GM19023 (cell line): ENCODE data around the gene MR1.

Experiments
- ATAC-seq: cut with Tn5 transposase; IDR thresholded peaks from one replicate; pipeline ENCODE4 v1.9.1; 2021; ENCODE audit warnings: mild to moderate bottlenecking, moderate library complexity; ENCODE audit not compliant: unreplicated experiment

Gene MR1

DNA sequence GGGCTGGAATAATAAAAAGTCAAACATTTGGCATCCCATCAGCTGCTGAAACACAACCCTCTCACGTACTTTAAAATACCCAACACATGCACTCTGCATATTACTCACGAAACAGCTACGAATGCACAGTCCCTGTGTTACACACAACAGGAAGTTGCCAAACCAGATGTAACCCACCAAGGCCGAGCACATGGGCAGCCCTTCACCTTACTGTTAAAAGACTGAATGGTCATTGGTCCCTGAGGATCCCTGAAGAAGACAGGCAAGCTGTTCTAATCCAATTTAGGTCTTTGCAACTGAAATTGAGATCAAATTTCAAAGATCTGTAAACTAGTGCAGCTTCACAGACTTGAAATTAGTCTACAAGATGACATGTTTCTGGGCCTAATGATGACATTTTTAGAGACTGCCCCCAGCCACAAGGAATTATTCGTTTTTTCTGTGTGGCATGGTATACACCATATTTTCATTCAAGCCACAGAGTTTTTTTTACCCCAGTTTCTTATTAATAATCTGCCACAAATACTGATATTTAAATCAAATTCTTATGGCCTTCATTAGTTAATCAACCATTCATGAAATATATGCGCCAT lies 29.1 kb downstream of the MR1 start:
- peak; percentile 72 for ATAC-seq

DNA sequence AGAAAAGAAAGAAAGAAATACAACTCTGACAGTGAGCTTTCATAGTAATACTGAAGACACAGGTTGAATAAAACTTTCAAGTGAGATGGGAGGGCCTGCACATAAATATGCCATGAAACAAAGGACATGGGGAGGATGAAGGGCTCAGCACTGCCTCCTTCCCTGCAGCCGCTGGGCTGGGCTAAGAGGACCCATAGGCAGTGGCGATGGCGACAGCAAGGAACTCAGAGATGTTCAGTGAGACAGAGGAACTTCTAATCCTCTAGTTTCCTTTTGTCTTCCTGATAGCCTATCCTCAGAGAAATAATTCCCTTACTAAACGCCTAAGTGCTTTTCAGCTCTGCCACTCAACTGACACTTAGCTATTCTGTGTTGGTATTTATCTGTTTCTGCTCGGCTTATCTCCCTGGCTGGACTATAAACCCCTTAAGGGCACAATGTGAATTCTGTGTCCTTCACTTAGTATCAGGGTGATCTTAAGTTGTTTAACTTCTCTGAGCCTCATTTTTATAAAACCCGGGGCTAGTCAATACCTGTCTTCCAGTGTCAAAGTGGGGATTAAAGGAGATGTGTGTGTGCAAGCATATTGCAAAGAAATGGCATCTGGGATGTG lies 30.3 kb downstream of the MR1 start:
- ATAC-seq = no peak

DNA sequence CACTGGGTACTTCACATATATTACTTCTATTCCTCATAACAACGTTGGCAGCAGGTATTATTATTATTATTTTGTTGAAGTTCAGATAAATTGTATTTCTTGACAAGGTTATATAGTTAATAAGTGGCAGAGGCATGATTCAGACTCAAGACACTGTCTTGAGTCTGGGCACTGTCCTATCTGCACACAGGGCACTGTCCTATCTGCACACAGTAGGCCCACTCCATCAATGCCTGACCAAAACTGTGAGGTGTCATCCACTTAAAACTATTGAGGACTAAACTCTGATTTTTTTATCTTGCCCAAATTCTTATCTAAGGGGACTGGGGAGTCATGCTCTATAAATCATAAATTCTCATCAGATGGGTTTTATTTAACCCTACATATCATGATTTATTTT lies 30.9 kb downstream of the MR1 start:
- no peak for ATAC-seq

- no peak for ATAC-seq
Measured at GRCh38 chr1:181073638-181074037, 39.9 kb downstream of the MR1 start.

DNA sequence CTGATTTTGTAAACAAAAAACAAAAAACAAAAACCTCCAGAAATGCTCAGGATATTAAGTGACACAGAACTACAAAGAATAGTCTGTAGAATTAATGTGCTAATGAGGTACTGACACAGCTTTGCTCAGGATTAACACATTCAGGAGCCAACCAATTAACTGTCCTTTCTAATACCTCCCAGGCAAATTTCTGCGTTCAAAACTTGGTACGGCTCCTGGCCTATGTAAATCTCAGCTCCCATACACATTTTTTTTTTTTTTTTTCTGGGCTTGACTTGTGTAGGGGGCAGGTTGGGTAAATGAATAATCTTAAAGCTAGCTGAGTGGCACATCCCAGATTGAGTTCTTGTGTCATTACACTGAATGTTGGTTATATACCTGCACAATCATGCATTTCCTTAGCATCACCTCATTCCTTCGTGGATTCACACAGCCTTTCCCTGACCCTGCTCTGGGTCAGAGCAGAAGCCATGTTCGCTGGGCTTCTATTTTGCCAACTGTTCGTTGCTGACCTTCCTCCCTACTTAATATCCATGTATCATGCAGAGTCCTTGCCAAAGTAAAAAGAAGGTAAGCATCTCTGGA lies 42.1 kb downstream of the MR1 start:
- no peak for ATAC-seq

DNA sequence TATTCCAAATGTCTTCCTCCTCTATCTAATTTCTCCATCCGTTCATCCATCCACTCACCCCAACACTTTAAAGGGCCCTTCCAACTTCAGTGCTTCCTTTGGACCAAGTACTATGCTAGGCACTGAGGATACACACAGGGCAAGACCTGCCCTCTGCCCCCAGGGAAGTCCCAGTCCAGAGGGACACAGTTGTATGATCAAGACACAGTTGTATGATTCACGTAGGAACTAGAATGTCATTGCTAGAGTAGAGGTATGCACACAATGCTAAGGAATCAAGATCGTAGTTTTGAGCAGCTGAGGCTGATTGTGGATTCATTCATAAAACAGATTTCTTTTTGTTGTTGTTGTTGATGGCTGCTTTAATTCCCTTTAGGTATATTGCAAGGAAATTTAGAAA lies 43.1 kb downstream of the MR1 start:
- ATAC-seq = no peak

GRCh38 chr1:181077576-181078242 lies 43.9 kb downstream of the MR1 start:
- no peak for ATAC-seq

DNA sequence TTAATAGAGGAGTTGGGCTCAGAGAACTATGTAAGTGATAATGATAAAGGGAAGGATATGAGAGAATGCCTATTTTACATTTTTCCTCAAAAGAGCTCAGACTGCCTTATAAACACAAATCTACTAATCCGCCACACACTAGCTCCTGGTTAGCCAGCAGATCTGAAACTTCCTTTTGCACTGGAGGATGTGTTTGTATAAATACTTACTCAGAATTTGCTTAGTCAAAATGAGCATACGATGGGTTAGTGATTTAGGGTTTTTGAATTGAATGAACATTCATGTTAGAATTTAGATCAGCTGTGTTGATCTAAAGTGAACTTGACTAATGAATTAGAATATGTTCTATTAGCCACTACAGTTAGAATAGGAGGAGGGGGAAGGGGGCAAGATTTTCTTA lies 45.6 kb downstream of the MR1 start:
- ATAC-seq = no peak

DNA sequence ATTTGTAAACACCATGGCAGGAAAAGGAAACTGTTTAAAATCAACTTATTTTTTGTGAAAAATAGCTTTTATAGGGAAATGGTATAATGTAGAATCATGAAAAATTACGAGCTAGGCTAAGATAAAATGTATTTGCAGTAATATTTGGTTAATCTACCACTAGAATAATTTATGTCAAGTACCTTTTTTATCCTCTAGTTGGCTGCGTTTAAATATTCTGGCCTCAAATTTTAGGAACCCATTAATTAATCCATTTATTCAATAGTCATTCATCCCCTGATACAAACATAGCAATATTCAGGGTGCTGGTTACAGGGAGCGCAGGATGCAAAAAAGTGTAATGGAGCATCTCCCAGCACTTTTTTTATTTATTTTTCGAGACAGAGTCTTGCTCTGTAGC lies 46.1 kb downstream of the MR1 start:
- no peak for ATAC-seq

DNA sequence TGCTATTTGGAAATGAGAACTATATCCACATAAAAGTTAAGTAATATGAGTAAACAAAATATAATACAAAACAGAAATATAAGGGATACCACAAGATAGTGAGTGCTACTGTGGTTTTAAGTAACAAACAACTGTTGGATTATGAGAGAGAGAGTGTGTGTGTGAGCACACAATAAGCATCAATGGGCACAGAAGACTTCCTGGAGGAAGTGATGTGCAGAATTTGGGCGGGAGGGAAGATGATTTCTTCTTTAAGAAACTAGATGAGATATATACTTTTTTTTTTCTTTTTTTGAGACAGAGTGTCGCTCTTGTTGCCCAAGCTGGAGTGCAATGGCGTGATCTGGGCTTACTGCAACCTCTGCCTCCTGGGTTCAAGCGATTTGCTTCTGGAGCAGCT lies 46.8 kb downstream of the MR1 start:
- no peak for ATAC-seq

DNA sequence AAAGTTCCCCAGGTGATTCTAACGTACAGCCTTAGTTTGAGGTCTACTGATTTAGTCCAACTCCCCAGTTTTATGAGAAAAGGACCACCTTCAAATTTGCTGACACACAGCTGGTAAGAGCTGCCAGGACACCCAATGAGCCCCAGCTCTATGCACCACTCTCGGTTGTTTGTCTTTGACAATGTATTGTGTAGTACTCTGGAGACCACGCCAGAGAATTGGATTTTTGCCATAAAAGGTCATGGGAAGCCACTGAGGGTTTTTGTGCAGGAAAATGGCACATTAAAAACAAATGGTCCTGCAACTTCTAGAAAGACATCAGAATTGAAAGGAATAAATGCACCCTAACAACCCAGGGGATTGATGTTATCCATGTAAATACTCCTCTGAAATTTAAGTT lies 47.6 kb downstream of the MR1 start:
- no peak for ATAC-seq

DNA sequence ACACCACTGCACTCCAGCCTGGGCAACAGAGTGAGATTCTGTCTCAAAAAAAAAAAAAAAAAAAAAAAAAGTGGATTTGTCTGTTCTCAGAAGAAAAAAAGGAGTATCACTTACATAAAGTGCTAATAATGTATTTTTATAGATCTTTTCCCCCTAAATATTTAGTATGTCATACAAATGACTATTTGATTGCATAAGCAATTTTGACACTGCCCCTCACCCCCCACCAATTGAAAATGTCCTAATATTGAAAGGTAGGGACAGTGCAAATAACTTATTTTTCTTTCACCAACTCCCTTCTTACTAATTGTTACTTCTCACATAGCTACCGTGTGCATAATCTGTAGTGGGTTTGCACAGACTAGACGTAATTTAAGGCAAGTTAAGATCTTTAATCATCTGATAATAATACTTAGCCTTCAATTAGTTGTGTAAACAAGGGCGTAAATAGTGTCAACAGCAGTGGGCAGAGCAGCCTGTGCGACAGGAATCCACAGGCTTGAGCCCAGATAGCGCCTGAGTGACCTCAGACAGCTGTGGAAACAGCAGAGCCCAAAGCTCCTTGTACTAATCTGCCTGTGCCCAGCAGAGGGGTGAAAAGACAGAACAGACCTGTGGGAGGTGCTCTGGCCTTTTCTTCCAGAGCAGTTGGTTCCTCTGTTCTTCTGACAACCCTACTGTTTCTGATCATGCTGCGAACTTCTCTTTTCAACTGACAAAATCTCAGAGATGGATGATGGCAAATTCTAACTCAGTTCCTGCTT lies 50.2 kb downstream of the MR1 start:
- ATAC-seq = no peak

DNA sequence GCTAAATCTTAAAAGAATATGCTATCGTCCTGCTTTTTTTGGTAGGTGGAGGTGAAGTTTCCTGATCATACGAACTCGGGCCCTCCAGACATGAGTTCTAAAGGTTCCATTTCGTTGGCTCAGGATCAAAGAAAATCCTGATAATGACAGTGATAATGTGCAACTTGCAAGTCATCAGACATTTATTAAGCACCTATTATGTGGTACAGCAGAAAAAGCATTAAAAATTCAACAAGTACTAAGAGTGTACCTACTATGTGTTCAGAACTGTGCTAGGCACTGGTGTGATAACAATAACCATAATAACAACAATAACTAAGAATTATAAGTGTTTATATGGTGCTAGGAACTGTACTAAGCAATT lies 50.8 kb downstream of the MR1 start:
- no peak for ATAC-seq

DNA sequence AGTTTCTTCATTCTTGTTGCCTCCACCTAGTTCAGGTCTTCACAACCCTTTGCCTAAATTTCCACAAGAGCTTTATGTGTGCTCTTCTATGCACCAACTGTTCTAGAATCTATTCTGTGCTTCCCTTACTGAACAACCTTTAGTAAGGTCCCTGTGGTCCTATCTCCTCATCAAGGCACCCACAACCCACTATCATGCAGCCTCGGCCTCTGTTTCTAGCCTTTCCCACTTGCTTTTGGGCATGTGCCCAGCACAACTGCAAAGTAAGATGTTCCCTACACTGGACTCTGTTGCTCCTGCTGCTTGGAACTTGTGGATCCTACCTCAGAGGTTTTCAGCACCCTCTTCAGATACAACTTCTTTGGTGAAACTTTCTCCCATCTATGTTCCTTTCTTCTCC lies 52.3 kb downstream of the MR1 start:
- no peak for ATAC-seq

DNA sequence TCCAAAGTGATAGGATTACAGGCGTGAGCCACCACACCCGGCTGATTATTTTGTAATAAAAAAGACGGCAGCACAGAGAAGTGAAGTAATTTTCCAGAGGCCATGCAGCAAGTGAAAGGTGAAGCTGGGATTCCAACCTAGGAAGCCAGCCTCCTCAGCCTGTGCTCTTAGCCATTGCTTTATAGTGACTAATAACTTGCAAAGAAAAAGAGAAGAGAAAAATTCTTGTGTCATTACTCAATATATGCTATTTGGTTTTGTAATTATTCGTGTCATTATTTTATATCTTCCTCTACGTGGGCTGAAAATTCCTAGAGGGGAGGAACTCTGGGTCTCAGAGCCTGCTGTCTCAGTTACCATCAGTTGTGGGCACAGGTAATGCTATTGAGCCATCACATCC lies 53.1 kb downstream of the MR1 start:
- no peak for ATAC-seq

- no peak for ATAC-seq
Measured at GRCh38 chr1:181087400-181087901, 53.7 kb downstream of the MR1 start.

GRCh38 chr1:181088079-181089016 lies 54.6 kb downstream of the MR1 start, which contains the start of gene IER5:
Gene IER5, plus strand, starts transcription at chr1:181088700. Its CDS starts 203 bp downstream, at chr1:181088903.
- ATAC-seq = peak; percentile 70

DNA sequence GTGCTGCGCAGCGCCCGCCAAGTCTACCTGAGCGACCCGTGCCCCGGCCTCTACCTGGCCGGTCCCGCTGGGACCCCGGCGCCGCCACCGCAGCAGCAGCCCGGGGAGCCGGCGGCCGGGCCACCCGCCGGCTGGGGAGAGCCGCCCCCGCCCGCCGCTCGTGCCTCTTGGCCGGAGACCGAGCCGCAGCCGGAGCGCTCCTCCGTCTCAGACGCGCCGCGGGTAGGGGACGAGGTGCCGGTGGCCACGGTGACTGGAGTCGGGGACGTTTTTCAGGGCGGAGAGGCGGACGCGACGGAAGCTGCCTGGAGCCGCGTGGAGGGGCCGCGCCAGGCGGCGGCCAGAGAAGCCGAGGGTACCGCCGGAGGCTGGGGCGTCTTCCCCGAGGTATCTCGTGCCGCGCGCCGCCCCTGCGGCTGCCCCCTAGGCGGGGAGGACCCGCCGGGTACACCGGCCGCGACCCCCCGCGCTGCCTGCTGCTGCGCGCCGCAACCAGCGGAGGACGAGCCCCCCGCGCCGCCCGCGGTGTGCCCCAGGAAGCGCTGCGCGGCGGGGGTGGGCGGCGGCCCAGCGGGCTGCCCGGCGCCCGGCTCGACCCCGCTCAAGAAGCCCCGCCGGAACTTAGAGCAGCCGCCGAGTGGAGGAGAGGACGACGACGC lies 55.4 kb downstream of the MR1 start:
- peak; percentile 7 for ATAC-seq

DNA sequence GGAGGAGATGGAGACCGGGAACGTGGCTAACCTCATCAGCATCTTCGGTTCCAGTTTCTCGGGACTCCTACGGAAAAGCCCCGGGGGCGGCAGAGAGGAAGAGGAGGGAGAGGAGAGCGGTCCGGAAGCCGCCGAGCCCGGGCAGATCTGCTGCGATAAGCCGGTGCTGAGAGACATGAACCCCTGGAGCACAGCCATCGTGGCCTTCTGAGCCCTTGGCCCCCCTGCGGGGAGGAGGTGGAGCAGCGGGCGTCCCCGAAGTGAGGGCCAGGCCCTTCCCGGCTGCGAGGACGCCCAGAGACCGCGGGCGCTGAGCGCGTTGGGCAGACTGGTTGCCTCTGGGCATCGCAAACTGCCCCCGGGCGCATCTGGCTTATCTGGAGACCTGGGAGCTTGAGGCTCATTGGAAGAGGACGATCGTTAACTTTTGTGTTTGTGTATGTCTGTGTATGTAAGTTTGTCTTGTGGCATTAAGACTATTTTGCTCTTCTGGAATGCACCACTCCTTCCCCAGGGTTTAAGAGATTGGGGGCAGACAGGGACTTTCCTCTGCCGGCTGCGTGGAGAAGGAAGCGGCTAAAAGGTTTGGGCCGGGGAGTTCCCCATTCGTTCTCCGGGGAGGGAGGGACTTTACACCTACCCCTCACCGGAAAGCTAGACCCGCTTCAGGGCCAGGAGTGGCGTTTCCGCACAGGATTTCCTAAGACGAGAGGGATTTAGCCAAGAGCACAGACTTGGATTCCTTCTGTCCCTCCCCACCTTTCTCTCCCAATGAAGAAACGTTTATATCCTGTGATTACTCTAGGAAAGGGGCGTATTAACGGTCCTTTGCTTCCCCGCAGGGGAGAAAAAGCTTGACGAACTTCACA lies 56.1 kb downstream of the MR1 start:
- peak; percentile 37 for ATAC-seq
